SK-N-SH (cell line): ENCODE results near the gene ARL2BP.

Experiments
- CTCF ChIP-seq: fragments of 200-600 bp; sonication (generic); IDR thresholded peaks from 2 replicates; pipeline ENCODE4 v1.6.1; 2017; ENCODE audit warnings: antibody characterized with exemption, mild to moderate bottlenecking, moderate library complexity
- EP300 ChIP-seq, 2 experiments: IDR thresholded peaks; 2 replicates each; pipeline versions ENCODE4 v1.4.0 to v1.6.1; 2012; ENCODE audit warnings: borderline replicate concordance in 1 of 2, low read depth in 1 of 2, low read length in 1 of 2
- EZH2phosphoT487 ChIP-seq: fragments of 200-600 bp; sonication (generic); IDR thresholded peaks from 2 replicates; pipeline ENCODE4 v1.6.1; 2017; ENCODE audit warnings: low read depth, mixed run types, mild to moderate bottlenecking, antibody characterized with exemption, moderate library complexity, borderline replicate concordance
- FOXM1 ChIP-seq: IDR thresholded peaks from 2 replicates; pipeline ENCODE4 v1.4.0; 2012; ENCODE audit warnings: low read depth, mild to moderate bottlenecking
- GABPA ChIP-seq: IDR thresholded peaks from 2 replicates; pipeline ENCODE4 v1.4.0; 2012; ENCODE audit warnings: low read depth, mild to moderate bottlenecking
- PBX3 ChIP-seq: IDR thresholded peaks from 2 replicates; pipeline ENCODE4; 2012
- POLR2AphosphoS5 ChIP-seq: IDR thresholded peaks from 2 replicates; pipeline ENCODE4 v1.6.1; 2012; ENCODE audit warnings: low read depth, low read length
- RAD21 ChIP-seq: IDR thresholded peaks from 2 replicates; pipeline ENCODE4 v1.6.1; 2012; ENCODE audit warnings: mild to moderate bottlenecking, low read length
- REST ChIP-seq: IDR thresholded peaks from 2 replicates; pipeline ENCODE4 v1.6.1; 2012; ENCODE audit warnings: mild to moderate bottlenecking, low read depth, low read length, moderate library complexity
- RXRA ChIP-seq: IDR thresholded peaks from 2 replicates; pipeline ENCODE4 v1.4.0; 2012; ENCODE audit warnings: low read depth, mild to moderate bottlenecking, borderline replicate concordance
- TEAD4 ChIP-seq: IDR thresholded peaks from 2 replicates; pipeline ENCODE4 v1.4.0; 2012; ENCODE audit warnings: mild to moderate bottlenecking, borderline replicate concordance; ENCODE audit not compliant: insufficient read depth
- USF2 ChIP-seq: fragments of 150-350 bp; IDR thresholded peaks from 2 replicates; pipeline ENCODE4 v1.6.1; 2017; ENCODE audit warnings: antibody characterized with exemption, low read length, low read depth, borderline replicate concordance

- no peak for TF ChIP-seq PBX3
- TF ChIP-seq FOXM1 = no peak
- no peak for TF ChIP-seq REST
- no peak for TF ChIP-seq RAD21
- no peak for TF ChIP-seq TEAD4
- no peak for TF ChIP-seq CTCF
- TF ChIP-seq EZH2phosphoT487 = no peak
- no peak for TF ChIP-seq USF2
- no peak for TF ChIP-seq RXRA
- no peak for TF ChIP-seq GABPA
- TF ChIP-seq POLR2AphosphoS5 = no peak
- no peak for TF ChIP-seq EP300 (IDR thresholded peaks at IDR 0.05; ENCODE audit: borderline replicate concordance in 1 of 2, low read depth in 1 of 2, low read length in 1 of 2)
Observed at GRCh38 chr16:57281791-57282190, 36.7 kb downstream of the ARL2BP start.
